ENCODE data around the gene ABTB2.

ABTB2 gene

GRCh38 chr11:34315394-34315793 is 42.4 kb downstream of the ABTB2 start:
- DNase-seq (ENCODE audit: low read depth): no peak

- DNase-seq (ENCODE audit: low read depth): no peak
Measured at GRCh38 chr11:34314936-34315335, 42.9 kb downstream of the ABTB2 start.

GRCh38 chr11:34314176-34314575 is 43.6 kb downstream of the ABTB2 start:
- no peak for DNase-seq (ENCODE audit: low read depth)

GRCh38 chr11:34313099-34313517 is 44.7 kb downstream of the ABTB2 start:
- DNase-seq (ENCODE audit: low read depth): no peak

- DNase-seq (ENCODE audit: low read depth): no peak
Measured at GRCh38 chr11:34311126-34311525, 46.7 kb downstream of the ABTB2 start.

- no peak for DNase-seq (ENCODE audit: low read depth)
Measured at GRCh38 chr11:34309965-34310364, 47.8 kb downstream of the ABTB2 start.

GRCh38 chr11:34308913-34309585 is 48.8 kb downstream of the ABTB2 start:
- no peak for DNase-seq (ENCODE audit: low read depth)

GRCh38 chr11:34308049-34308912 is 49.5 kb downstream of the ABTB2 start:
- DNase-seq (ENCODE audit: low read depth): no peak

- no peak for DNase-seq (ENCODE audit: low read depth)
Measured at GRCh38 chr11:34305780-34306179, 52.0 kb downstream of the ABTB2 start.

GRCh38 chr11:34305193-34305592 is 52.6 kb downstream of the ABTB2 start:
- DNase-seq (ENCODE audit: low read depth): no peak

- no peak for DNase-seq (ENCODE audit: low read depth)
Measured at GRCh38 chr11:34303028-34303570, 54.7 kb downstream of the ABTB2 start.

- no peak for DNase-seq (ENCODE audit: low read depth)
Measured at GRCh38 chr11:34302046-34302921, 55.5 kb downstream of the ABTB2 start.

GRCh38 chr11:34300926-34301295 is 56.9 kb downstream of the ABTB2 start:
- no peak for DNase-seq (ENCODE audit: low read depth)

GRCh38 chr11:34300026-34300925 is 57.5 kb downstream of the ABTB2 start:
- DNase-seq (ENCODE audit: low read depth): no peak

GRCh38 chr11:34299284-34299972 is 58.4 kb downstream of the ABTB2 start:
- no peak for DNase-seq (ENCODE audit: low read depth)

- DNase-seq (ENCODE audit: low read depth): no peak
Measured at GRCh38 chr11:34298871-34299270, 58.9 kb downstream of the ABTB2 start.

GRCh38 chr11:34296412-34296811 is 61.4 kb downstream of the ABTB2 start:
- DNase-seq (ENCODE audit: low read depth): no peak

GRCh38 chr11:34292546-34292945 is 65.3 kb downstream of the ABTB2 start:
- DNase-seq (ENCODE audit: low read depth): no peak

GRCh38 chr11:34292111-34292510 is 65.7 kb downstream of the ABTB2 start:
- DNase-seq (ENCODE audit: low read depth): no peak

GRCh38 chr11:34290926-34291325 is 66.9 kb downstream of the ABTB2 start:
- DNase-seq (ENCODE audit: low read depth): no peak

GRCh38 chr11:34288492-34288891 is 69.3 kb downstream of the ABTB2 start:
- no peak for DNase-seq (ENCODE audit: low read depth)

Data from stimulated activated CD8-positive, alpha-beta memory T cell treated with anti-CD3 and anti-CD28 coated beads, Interleukin-4, amount 100 ng/mL, for 24 hours (primary cell).